Kidney capillary endothelial cell (primary cell): Measurements from ENCODE around the gene WIZ.

ENCODE experiments used
- DNase-seq: peaks from one replicate; pipeline ENCODE4 v3.0.0-alpha.2; 2018; ENCODE audit warnings: low spot score

Gene WIZ

GRCh38 chr19:15464394-15465385 is 14.9 kb upstream of the WIZ start, which contains the start of gene RASAL3:
Gene RASAL3, minus strand, starts transcription at chr19:15464544. Its CDS starts 186 bp downstream, at chr19:15464358.
- no peak for DNase-seq

- DNase-seq: no peak
Observed at GRCh38 chr19:15463861-15464371, 14.2 kb upstream of the WIZ start.

GRCh38 chr19:15461694-15462093 is 11.9 kb upstream of the WIZ start:
- no peak for DNase-seq

DNA sequence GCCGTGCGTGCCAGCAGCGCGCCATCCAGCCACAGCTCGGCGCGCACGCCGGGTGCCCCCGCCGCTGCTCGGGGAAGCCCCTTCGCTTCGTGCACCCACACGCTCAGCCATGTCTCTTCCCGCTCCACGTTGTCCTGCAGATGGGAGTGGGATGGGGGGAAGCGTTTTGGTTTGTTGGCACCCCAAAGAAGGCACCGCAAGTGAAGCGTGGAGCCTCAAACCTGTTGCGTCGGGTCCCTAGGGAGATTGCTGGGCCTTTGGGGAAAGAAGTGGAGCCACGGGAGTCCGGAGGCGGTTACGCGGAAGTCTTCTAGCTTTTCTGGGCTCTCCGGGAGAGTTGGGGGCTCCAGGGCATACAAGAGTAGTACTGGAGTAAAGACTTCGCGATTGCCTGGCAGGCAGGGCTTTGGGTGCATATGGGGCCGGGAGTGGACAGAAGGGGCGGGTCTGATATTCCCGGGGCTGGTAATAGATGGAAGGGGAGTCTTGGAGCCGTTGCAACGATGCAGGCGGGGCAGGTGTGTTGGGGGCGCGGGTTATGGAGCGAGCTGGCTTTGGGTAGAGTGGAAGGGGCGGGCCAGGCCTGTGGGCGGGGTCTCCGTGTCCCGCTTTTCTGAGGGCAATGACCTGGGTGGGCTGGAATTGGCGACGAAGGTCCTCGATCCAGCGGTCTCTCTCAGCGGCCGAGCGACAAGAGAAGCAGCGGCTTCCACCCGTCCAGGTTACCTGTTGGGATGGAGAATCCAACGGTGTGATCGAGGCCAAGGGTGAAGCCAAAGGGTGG is 8.1 kb upstream of the WIZ start:
- no peak for DNase-seq

GRCh38 chr19:15456871-15457700 is 7.3 kb upstream of the WIZ start:
- no peak for DNase-seq

- DNase-seq: no peak
Observed at GRCh38 chr19:15456441-15456840, 6.7 kb upstream of the WIZ start.

DNA sequence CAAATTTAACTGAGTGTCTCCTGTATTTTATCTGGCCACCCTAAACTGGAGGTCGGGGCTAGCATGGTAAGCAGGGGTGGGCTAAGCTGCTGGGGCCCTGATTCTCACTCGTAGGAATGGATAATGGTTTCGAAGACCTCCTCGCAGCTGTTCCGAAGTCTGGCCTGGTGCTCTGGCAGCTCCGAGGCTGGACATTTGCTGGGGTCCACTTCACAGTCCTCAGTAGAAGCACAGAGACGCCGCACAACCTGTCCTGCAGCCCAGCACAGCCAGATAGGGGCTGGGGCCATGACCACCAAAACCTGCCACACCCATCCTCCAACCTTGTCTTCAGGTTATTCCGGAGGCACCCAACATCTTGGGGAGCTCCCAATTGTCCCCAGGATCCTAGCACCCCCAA is 6.2 kb upstream of the WIZ start:
- no peak for DNase-seq

DNA sequence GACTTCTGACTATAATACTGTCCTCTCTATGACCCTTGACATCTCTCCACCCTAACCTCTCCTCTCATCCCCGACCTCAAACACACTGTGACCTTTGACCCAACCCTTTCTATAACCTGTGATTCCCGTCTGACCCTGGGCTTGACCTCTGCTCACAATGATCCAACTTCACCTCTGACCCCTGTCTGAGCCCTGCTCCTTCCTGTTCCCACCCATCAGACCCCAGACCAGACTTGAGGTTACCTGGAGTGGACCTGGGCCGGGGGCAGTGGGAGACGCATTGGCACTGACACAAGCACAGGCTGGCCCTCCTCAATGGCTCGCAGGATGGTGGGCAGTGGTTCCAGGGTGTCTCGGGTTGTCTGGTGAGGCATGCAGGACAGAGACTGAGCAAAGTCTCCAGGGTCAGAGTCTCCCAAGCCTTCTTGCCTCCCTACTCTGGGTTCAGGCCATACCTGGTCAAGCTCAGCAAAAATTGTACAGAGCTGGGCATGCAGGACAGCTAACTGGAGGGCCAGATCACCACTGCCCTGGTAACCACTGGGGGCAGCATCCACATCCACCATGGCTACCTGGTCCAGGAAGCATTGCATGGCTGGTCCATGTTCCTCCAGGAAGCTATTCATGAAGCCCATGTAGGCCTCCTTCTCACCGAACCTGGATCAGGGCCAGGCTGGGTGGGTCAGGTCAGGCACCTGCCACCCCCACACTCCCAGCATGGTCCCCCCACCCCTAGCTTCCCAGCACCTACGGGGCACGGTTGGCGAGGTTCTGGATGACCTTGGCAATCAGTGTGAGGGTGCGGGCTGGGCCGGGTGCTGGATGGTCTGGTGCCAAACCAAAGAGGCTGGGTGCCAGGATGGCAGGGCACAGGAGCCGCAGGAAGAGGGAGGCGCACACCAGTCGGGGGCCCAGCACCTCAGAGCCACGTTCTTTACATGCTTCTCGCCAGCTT is 4.4 kb upstream of the WIZ start:
- DNase-seq: no peak

DNA sequence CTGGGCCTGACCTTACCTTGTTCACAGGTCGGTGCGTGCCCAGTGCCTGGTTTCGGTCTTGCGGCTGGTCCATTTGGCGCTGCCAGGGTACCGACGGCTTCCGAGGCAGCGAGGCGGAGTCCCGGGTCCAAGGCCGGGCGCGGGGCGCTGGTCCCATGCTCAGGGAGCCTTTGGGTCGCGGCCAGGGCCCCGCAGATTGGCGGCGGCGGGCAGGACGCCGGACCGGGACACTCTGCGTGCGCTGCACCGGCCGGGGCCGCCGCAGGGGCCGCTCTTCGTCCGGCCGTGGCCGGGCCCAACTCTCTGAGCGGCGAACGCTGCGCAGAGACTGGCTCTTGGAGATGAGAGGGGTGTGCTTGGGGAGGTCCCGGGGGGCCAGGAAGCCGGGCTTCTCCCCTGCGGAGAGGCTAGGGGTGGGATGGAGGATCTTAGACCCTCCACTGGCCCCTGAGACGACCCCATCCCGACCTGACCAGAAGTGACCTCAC is 3.4 kb upstream of the WIZ start:
- no peak for DNase-seq

DNA sequence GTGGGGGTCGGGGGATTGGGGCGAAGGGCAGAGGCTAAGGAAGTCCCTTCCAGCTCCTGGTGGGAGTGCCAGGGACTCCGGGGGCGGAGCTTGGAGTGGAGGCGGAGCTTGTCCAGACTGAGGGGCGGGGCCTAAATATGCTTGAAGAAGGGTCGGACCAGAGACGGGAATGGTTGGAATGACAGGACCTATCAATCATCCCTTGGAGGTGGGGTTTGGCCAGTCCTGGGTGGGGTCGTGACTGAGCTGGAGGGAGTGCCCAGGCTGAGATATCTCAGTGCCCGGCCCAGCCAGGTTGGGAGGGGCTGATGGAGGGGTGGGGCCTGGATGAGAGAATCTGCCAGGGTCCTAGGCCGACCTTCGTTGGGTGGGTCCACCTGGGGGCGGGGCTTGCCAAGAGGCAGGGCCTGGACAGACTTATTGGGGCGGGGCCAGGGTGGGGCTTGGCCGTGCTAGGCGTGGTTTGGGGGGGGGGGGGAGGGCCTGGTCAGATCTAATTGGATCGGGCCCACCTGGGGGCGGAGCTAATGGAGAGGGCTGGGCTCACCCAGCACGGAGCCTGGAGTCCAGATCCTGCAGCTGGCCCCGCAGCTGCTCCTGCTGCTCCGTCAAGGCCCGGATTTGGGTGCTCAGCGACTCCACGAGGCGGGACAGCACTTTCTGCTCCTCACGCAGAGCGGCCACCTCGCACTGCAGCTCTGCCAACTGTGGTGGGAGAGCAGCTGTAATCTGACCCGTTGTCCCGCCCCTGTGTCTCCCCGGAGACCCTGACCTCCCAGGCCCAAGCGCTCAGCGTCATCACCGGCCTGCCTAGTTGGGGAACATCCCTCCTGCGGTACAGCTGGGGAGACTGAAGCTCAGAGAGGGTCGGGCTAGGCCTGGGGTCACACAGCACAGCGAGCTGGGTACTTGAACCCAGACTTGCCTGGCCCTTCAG is 2.6 kb upstream of the WIZ start:
- DNase-seq: peak; percentile 54

- no peak for DNase-seq
Observed at GRCh38 chr19:15450528-15450890, 753 bp upstream of the WIZ start.

DNA sequence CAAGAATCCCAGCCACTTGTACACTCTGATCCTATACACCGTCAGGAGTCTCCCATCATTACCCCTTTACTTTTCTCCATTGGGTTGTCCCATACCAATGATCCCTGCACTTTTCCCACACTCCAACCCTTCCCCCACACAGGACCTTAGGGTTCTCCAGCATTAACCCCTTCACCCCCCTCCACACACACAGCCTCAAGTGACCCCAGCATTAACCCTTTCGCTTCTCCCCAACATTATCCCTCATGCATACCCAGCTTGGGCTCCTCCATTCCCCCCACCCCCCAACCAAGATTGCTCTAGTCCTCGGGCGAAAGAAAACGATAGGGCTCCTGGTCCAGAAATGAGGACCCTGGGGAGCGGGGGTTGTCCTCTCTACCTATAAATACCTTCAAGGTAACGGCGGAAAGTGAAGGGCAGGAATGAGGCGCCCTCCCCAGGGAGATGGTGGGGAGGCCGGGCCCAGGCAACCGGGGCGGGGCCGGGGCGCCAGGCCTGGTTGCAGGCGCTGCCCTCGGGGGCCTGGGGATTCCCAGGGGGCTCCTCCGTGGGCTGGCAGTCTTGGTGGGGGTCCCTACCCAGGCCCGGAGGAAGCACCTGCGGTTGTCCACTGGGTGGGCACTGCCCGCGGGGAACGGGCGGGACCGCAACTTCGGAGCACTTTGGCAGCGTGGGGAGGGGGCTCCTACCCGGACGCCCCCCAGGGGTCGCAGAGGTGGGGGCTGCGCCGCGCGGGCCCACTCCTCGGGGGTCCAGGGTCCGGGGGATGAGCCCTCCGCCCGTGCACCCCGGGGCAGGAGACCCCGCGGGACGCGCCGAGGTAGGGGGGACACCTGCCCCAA is 757 bp downstream of the WIZ start:
- no peak for DNase-seq

DNA sequence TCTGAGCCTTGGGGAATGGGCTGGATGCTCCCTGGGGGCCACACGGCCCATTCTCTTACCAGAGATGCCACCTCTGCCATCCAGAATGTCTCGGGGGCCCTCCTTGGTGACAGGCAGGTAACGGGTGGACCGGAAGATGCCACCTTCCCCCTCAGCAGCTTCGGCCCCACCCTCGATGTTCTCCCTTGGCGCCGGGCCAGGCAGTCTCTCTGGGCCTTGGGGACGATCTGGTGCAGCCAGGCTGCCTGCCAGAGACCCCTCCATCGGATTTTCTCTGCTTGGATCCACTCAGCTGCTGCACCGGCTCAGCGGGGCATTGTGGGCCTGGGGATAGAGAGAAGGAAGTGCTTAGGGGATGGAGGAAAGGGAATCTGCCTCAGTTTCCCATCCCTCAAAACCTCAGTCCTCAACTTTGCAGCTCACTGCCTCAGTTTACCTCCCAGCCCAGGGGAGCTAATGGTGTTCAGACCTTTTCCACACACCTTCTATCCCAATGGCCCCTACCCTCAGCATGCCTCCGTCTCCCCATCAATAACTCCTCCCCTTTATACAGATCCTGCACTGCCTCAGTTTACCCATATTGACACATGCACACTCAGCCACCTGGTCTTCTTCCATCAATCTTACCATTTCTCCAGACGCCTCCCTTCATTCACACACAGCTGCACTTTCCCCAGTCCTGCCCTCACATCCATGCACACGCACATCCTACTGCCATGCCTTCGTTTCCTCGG is 1.5 kb downstream of the WIZ start:
- no peak for DNase-seq

- DNase-seq: no peak
Observed at GRCh38 chr19:15447057-15447456, 2.7 kb downstream of the WIZ start.

- no peak for DNase-seq
Observed at GRCh38 chr19:15445807-15446376, 3.9 kb downstream of the WIZ start.

- no peak for DNase-seq
Observed at GRCh38 chr19:15445227-15445605, 4.5 kb downstream of the WIZ start.

DNA sequence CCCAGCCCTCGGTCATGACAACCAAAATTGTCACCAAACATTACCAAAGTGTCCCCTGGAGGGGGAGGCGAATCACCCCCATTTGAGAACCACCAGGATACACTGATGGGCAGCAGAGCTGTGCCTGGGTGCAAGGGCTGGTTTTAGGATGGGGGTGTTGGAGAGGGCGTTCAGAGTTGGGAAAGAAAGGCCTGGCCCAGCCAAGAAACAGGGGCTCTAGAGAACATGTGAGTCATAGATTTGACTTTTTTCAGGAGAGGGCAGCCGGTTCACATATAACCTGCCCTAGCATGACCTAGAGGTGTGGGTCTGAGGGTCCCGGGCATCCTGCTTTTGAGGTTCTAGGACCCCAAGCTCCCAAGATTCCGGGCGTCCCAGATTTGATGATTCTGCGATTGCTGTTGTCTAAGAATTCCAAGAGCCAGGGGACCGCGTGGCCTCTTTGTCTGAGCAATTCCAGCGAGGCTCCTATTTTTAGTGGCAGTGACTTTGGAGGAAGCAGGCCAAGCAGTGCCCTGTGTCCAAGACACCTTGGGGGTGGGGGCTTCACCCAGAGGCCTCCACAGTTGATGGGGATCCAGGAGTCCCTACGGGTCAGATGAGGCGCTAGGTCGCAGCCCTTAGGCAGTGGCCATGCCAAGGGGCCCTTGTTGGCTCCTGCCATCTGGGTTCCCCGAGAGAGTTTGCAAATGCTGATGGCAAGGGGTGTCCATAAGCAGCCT is 5.1 kb downstream of the WIZ start:
- no peak for DNase-seq
